ENCODE measurements around the gene TSKU.

TSKU gene

DNA sequence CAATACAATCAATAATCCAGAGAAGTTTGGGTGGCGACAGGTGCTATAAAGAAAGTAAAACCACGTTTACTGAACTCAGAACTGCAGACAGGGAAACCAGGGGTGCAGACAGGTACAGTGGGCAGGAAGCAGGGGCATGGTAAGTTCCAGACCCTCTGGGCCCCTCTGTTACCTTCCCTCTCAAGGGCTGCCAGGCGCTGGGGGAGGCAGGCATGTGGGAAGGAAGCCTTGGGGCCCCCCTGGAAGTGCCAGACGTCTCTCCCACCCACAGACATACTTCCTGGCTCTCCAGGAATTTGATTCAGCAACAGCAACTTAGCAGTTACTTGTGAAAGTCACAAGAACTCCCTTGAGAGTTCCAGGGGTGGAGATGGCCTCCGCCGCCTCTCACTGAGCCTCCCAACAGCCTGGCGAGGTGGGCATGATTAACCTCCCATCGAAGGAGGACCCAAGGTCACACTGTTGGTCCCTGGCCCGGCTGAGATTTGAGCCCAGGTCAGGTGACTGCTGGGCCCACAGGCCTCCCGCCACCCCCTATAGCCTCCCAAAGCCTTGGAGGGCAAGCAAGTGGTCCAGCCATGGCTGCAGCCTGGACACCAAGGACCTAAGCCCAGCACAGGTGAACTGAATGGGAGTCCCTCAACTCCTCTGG lies 14.1 kb upstream of the TSKU start:
- Histone ChIP-seq H3K9me3 (replicated peaks in 1 of 2; ENCODE audit: control insufficient read depth in 2 of 2, insufficient read depth in 1 of 2, low read depth in 1 of 2, low read length in 2 of 2) (no peaks in the 10 kb centered on the region), H3K36me3 (replicated peaks in 1 of 2; ENCODE audit: control insufficient read depth in 2 of 2, insufficient read depth in 2 of 2, low read length in 2 of 2) (no peaks in the 10 kb centered on the region), H3K27me3 (ENCODE audit: control insufficient read depth in 3 of 3, insufficient read depth in 3 of 3, low read depth in 1 of 3, low read length in 3 of 3) (peaks cover 0 to 5% (median 0%) of the 10 kb centered on the region in 3 experiments), H3K4me1 (ENCODE audit: control insufficient read depth in 2 of 2, insufficient read depth in 1 of 2, low read depth in 1 of 2, low read length in 2 of 2) (peaks cover 11 to 23% of the 10 kb centered on the region in 2 donors), H4K8ac (ENCODE audit: low read depth, low read length) (no peak overlapping the region), H2BK15ac (ENCODE audit: low read length) (peak overlapping the region; percentile 19), H2BK120ac (ENCODE audit: low read depth, low read length) (no peak overlapping the region), H3K9ac (ENCODE audit: low read depth, low read length, poor library complexity) (no peak overlapping the region), H3K27ac (replicated peaks; ENCODE audit: low read length) (no peak overlapping the region), H2BK5ac (ENCODE audit: low read length) (no peak overlapping the region), H2AK5ac (ENCODE audit: low read depth, low read length) (no peak overlapping the region), H2AFZ (ENCODE audit: low read length) (peak overlapping the region; percentile 27), H3K4ac (ENCODE audit: low read length) (no peak overlapping the region), H2BK12ac (ENCODE audit: low read length) (no peak overlapping the region), H3K14ac (ENCODE audit: low read length) (no peak overlapping the region), H4K91ac (ENCODE audit: low read depth, low read length, poor library complexity) (no peak overlapping the region), H3K79me1 (ENCODE audit: low read depth, low read length) (peaks cover 5% of the 10 kb centered on the region), H3K4me2 (ENCODE audit: insufficient read depth, low read length, poor library complexity, severe bottlenecking) (no peak overlapping the region), H3K4me3 (ENCODE audit: low read length in 2 of 2) (no peak overlapping the region), H3K18ac (ENCODE audit: low read length) (peak overlapping the region; percentile 1), H3K23ac (ENCODE audit: low read depth, low read length, poor library complexity) (no peak overlapping the region)
- no CpG with 5 or more reads among the region's 10 CpGs for WGBS, 2 donors (ENCODE audit: extremely low coverage in 2 of 2, insufficient read length in 2 of 2, insufficient replicate concordance in 1 of 2)
- DNase-seq (ENCODE audit: low spot score) = no peak

DNA sequence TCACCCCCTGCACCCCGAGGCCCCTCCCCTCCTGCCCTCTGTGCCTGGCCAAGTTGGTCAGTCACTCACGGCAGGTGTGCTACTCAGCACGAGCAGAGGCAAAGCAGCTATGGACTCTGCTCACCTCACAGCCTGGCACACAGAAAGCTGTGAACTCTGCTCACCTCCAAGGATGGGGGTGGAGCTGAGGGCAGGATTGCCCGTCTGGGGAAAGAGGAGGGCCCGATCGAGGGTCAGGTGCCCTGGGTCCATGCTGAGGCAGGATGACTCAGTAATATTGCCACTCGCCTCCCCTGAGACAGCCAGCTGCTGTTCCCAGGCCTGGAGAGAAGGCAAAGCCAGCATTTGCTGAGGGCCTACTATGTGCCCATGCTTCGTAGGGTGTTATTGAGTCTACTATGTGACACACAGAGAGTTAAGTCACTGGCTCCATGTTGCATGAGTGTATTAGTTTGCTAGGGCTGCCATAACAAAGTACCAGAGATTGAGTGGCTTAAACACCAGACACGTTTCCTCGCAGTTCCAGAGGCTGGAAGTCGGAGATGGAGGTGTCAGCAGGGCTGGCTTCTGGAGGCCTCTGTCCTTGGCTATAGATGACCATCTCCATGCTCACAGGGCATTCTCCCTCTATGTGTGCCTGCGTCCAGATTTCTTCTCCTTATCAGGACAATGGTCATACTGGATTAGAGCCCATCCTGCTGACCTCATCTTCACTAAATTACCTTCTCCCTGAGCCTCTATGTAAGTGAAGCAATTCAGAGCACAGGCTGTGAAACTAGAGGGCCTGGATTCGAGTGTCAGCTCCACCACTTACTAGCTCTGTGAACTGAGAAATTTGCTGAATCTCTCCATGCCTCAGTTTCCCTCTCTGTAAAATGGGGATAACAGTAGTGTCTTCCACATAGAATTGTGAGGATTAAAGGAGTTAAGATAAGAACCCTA lies 13.2 kb upstream of the TSKU start:
- Histone ChIP-seq H2BK12ac (ENCODE audit: low read length) (no peak overlapping the region), H4K91ac (ENCODE audit: low read depth, low read length, poor library complexity) (no peak overlapping the region), H2AFZ (ENCODE audit: low read length) (no peak overlapping the region), H3K27me3 (ENCODE audit: control insufficient read depth in 3 of 3, insufficient read depth in 3 of 3, low read depth in 1 of 3, low read length in 3 of 3) (peaks cover 0 to 5% (median 0%) of the 10 kb centered on the region in 3 experiments), H2AK5ac (ENCODE audit: low read depth, low read length) (peak overlapping the region; percentile 78), H4K8ac (ENCODE audit: low read depth, low read length) (no peak overlapping the region), H3K18ac (ENCODE audit: low read length) (peak overlapping the region; percentile 2), H3K27ac (replicated peaks; ENCODE audit: low read length) (no peak overlapping the region), H3K9ac (ENCODE audit: low read depth, low read length, poor library complexity) (no peak overlapping the region), H2BK120ac (ENCODE audit: low read depth, low read length) (no peak overlapping the region), H3K36me3 (replicated peaks in 1 of 2; ENCODE audit: control insufficient read depth in 2 of 2, insufficient read depth in 2 of 2, low read length in 2 of 2) (no peaks in the 10 kb centered on the region), H3K4me1 (ENCODE audit: control insufficient read depth in 2 of 2, insufficient read depth in 1 of 2, low read depth in 1 of 2, low read length in 2 of 2) (peaks cover 11 to 23% of the 10 kb centered on the region in 2 donors), H3K14ac (ENCODE audit: low read length) (no peak overlapping the region), H3K4me3 (ENCODE audit: low read length in 2 of 2) (no peak overlapping the region), H3K4ac (ENCODE audit: low read length) (no peak overlapping the region), H3K9me3 (replicated peaks in 1 of 2; ENCODE audit: control insufficient read depth in 2 of 2, insufficient read depth in 1 of 2, low read depth in 1 of 2, low read length in 2 of 2) (no peaks in the 10 kb centered on the region), H3K23ac (ENCODE audit: low read depth, low read length, poor library complexity) (no peak overlapping the region), H2BK15ac (ENCODE audit: low read length) (peak overlapping the region; percentile 19), H2BK5ac (ENCODE audit: low read length) (peak overlapping the region; percentile 27), H3K79me1 (ENCODE audit: low read depth, low read length) (peaks cover 5% of the 10 kb centered on the region), H3K4me2 (ENCODE audit: insufficient read depth, low read length, poor library complexity, severe bottlenecking) (no peak overlapping the region)
- WGBS, 2 donors (ENCODE audit: extremely low coverage in 2 of 2, insufficient read length in 2 of 2, insufficient replicate concordance in 1 of 2) = no CpG with 5 or more reads among the region's 13 CpGs
- no peak for DNase-seq (ENCODE audit: low spot score)

DNA sequence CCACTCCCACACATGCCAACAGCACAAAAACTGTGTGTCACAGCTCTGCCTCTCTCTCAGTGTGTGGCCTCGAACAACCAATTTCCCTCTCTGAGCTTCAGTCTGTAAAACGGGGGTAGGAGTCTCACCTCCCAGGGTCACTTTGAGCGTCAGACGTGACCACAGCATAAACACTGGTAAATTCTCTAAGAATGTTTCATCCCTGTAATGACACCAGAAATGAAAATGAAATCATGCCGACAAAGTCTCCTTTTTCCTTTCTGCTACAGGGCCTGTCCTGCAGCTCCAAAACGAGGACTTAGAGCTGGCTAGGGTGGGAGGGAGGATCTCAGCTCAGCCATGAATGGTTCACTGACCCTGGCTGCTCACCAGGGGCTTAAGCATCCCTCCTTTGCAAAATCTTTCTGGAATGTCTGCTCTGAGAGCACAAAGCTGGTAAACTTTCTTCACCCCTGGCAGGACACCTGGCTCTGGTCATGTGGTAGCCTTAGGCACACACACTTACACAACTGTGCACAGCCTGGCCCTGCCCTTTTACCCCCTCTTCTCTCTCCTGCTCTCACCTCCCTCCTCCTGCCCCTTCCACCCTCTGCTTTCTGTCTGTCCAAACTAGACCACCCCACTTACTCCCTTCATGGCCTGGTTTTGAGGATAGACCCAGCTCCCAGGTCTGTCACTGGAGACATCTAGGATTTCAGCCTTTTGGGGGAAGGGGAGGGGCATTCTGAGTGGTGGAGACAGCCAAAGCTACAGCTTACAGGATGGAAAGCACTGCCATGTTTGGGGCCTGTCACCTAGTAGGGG lies 12.3 kb upstream of the TSKU start:
- Histone ChIP-seq H3K4me3 (ENCODE audit: low read length in 2 of 2) (no peak overlapping the region), H4K8ac (ENCODE audit: low read depth, low read length) (no peak overlapping the region), H3K4ac (ENCODE audit: low read length) (no peak overlapping the region), H3K27ac (replicated peaks; ENCODE audit: low read length) (peak overlapping the region; percentile 7), H3K36me3 (replicated peaks in 1 of 2; ENCODE audit: control insufficient read depth in 2 of 2, insufficient read depth in 2 of 2, low read length in 2 of 2) (no peaks in the 10 kb centered on the region), H2BK15ac (ENCODE audit: low read length) (no peak overlapping the region), H2BK12ac (ENCODE audit: low read length) (no peak overlapping the region), H2AFZ (ENCODE audit: low read length) (no peak overlapping the region), H3K23ac (ENCODE audit: low read depth, low read length, poor library complexity) (peak overlapping the region; percentile 19), H4K91ac (ENCODE audit: low read depth, low read length, poor library complexity) (no peak overlapping the region), H3K4me1 (ENCODE audit: control insufficient read depth in 2 of 2, insufficient read depth in 1 of 2, low read depth in 1 of 2, low read length in 2 of 2) (peaks cover 11 to 23% of the 10 kb centered on the region in 2 donors), H3K4me2 (ENCODE audit: insufficient read depth, low read length, poor library complexity, severe bottlenecking) (no peak overlapping the region), H3K9ac (ENCODE audit: low read depth, low read length, poor library complexity) (no peak overlapping the region), H3K9me3 (replicated peaks in 1 of 2; ENCODE audit: control insufficient read depth in 2 of 2, insufficient read depth in 1 of 2, low read depth in 1 of 2, low read length in 2 of 2) (peaks cover 0 to 3% of the 10 kb centered on the region in 2 donors), H2AK5ac (ENCODE audit: low read depth, low read length) (no peak overlapping the region), H3K18ac (ENCODE audit: low read length) (peak overlapping the region; percentile 86), H2BK5ac (ENCODE audit: low read length) (no peak overlapping the region), H3K79me1 (ENCODE audit: low read depth, low read length) (peaks cover 5% of the 10 kb centered on the region), H2BK120ac (ENCODE audit: low read depth, low read length) (no peak overlapping the region), H3K27me3 (ENCODE audit: control insufficient read depth in 3 of 3, insufficient read depth in 3 of 3, low read depth in 1 of 3, low read length in 3 of 3) (peaks cover 0 to 5% (median 0%) of the 10 kb centered on the region in 3 experiments), H3K14ac (ENCODE audit: low read length) (no peak overlapping the region)
- WGBS, 2 donors (ENCODE audit: extremely low coverage in 2 of 2, insufficient read length in 2 of 2, insufficient replicate concordance in 1 of 2) = no CpG with 5 or more reads among the region's 6 CpGs
- no peak for DNase-seq (ENCODE audit: low spot score)

Data from neuronal stem cell (in vitro differentiated cells).